HG03342 (cell line): Measurements from ENCODE around the gene NRXN3.

Source experiments
- ATAC-seq: cut with Tn5 transposase; IDR thresholded peaks from one replicate; pipeline ENCODE4 v1.9.1; 2021; ENCODE audit warnings: mild to moderate bottlenecking, moderate library complexity; ENCODE audit not compliant: unreplicated experiment

The NRXN3 gene

GRCh38 chr14:78173346-78174035 is 3.3 kb downstream of the NRXN3 start:
- no peak for ATAC-seq

- ATAC-seq, result no peak
Measured at GRCh38 chr14:78175412-78175811, 5.2 kb downstream of the NRXN3 start.

- ATAC-seq, result no peak
Measured at GRCh38 chr14:78178071-78178470, 7.9 kb downstream of the NRXN3 start.

GRCh38 chr14:78178971-78179370 is 8.8 kb downstream of the NRXN3 start:
- ATAC-seq, result no peak

- no peak for ATAC-seq
Measured at GRCh38 chr14:78181270-78181669, 11.1 kb downstream of the NRXN3 start.

GRCh38 chr14:78182722-78183121 is 12.5 kb downstream of the NRXN3 start:
- ATAC-seq, result no peak

- no peak for ATAC-seq
Measured at GRCh38 chr14:78184157-78184556, 14.0 kb downstream of the NRXN3 start.

- ATAC-seq, result no peak
Measured at GRCh38 chr14:78186277-78186676, 16.1 kb downstream of the NRXN3 start.

- no peak for ATAC-seq
Measured at GRCh38 chr14:78188882-78189281, 18.7 kb downstream of the NRXN3 start.

GRCh38 chr14:78195431-78195830 is 25.3 kb downstream of the NRXN3 start:
- no peak for ATAC-seq

- ATAC-seq, result no peak
Measured at GRCh38 chr14:78196323-78196722, 26.1 kb downstream of the NRXN3 start.

GRCh38 chr14:78197051-78197450 is 26.9 kb downstream of the NRXN3 start:
- ATAC-seq, result no peak

- ATAC-seq, result no peak
Measured at GRCh38 chr14:78202163-78202562, 32.0 kb downstream of the NRXN3 start.

GRCh38 chr14:78202976-78203375 is 32.8 kb downstream of the NRXN3 start:
- ATAC-seq, result no peak

- ATAC-seq, result no peak
Measured at GRCh38 chr14:78207414-78207813, 37.2 kb downstream of the NRXN3 start.

- ATAC-seq, result no peak
Measured at GRCh38 chr14:78220273-78220672, 50.1 kb downstream of the NRXN3 start.

- ATAC-seq, result no peak
Measured at GRCh38 chr14:78222746-78223145, 52.6 kb downstream of the NRXN3 start.

- no peak for ATAC-seq
Measured at GRCh38 chr14:78227248-78228077, 57.3 kb downstream of the NRXN3 start.

GRCh38 chr14:78228702-78229327 is 58.6 kb downstream of the NRXN3 start:
- ATAC-seq, result no peak

- ATAC-seq, result no peak
Measured at GRCh38 chr14:78232231-78233000, 62.2 kb downstream of the NRXN3 start.

GRCh38 chr14:78238141-78238540 is 68.0 kb downstream of the NRXN3 start:
- ATAC-seq, result no peak
